ENCODE data around the gene TMEM81.

The TMEM81 gene

GRCh38 chr1:205075642-205076155 lies 8.6 kb downstream of the TMEM81 start:
- no peak for DNase-seq

GRCh38 chr1:205074513-205074912 lies 9.7 kb downstream of the TMEM81 start:
- no peak for DNase-seq

- DNase-seq = no peak
Observed at GRCh38 chr1:205074084-205074483, 10.2 kb downstream of the TMEM81 start.

- DNase-seq = no peak
Observed at GRCh38 chr1:205073511-205073910, 10.7 kb downstream of the TMEM81 start.

- DNase-seq = no peak
Observed at GRCh38 chr1:205072881-205073280, 11.4 kb downstream of the TMEM81 start.

- no peak for DNase-seq
Observed at GRCh38 chr1:205072286-205072685, 12.0 kb downstream of the TMEM81 start.

GRCh38 chr1:205071801-205072200 lies 12.5 kb downstream of the TMEM81 start:
- no peak for DNase-seq

GRCh38 chr1:205071028-205071409 lies 13.2 kb downstream of the TMEM81 start:
- DNase-seq = no peak

- DNase-seq = no peak
Observed at GRCh38 chr1:205069371-205070125, 14.7 kb downstream of the TMEM81 start.

- no peak for DNase-seq
Observed at GRCh38 chr1:205068457-205069040, 15.7 kb downstream of the TMEM81 start.

- DNase-seq = no peak
Observed at GRCh38 chr1:205068001-205068400, 16.3 kb downstream of the TMEM81 start.

GRCh38 chr1:205067031-205067430 lies 17.2 kb downstream of the TMEM81 start:
- DNase-seq = no peak

- no peak for DNase-seq
Observed at GRCh38 chr1:205066141-205066818, 18.0 kb downstream of the TMEM81 start.

- DNase-seq = no peak
Observed at GRCh38 chr1:205065666-205066065, 18.6 kb downstream of the TMEM81 start.

- no peak for DNase-seq
Observed at GRCh38 chr1:205064741-205065316, 19.4 kb downstream of the TMEM81 start.

GRCh38 chr1:205064301-205064700 lies 20.0 kb downstream of the TMEM81 start:
- no peak for DNase-seq

- DNase-seq = no peak
Observed at GRCh38 chr1:205062895-205063294, 21.4 kb downstream of the TMEM81 start.

- DNase-seq = no peak
Observed at GRCh38 chr1:205062319-205062718, 21.9 kb downstream of the TMEM81 start.

- peak; percentile 37 for DNase-seq
Observed at GRCh38 chr1:205061665-205062069, 22.6 kb downstream of the TMEM81 start.

- no peak for DNase-seq
Observed at GRCh38 chr1:205061227-205061626, 23.0 kb downstream of the TMEM81 start.

- DNase-seq = no peak
Observed at GRCh38 chr1:205060746-205061145, 23.5 kb downstream of the TMEM81 start.

GRCh38 chr1:205059660-205060059 lies 24.6 kb downstream of the TMEM81 start:
- no peak for DNase-seq

- DNase-seq = no peak
Observed at GRCh38 chr1:205058853-205059252, 25.4 kb downstream of the TMEM81 start.

All from NCI-H1436 treated with DMSO at 0.1 percent for 48 hours (cell line).